Nephron (organoid): ENCODE results near the gene FBLN2.

Experiments
- H3K27ac Mint-ChIP-seq, 3 experiments: 2 replicates each; pipeline ENCODE4 v1.8.0; 2020; ENCODE audit warnings: mixed read lengths in 3 of 3, mild to moderate bottlenecking in 2 of 3, moderate library complexity in 1 of 3
- H3K27me3 Mint-ChIP-seq: 2 replicates; pipeline ENCODE4 v1.8.0; 2021; ENCODE audit warnings: low read depth, mild to moderate bottlenecking, moderate library complexity, mixed read lengths
- H3K36me3 Mint-ChIP-seq: 2 replicates; pipeline ENCODE4 v1.8.0; 2020; ENCODE audit warnings: low read depth, mixed read lengths
- H3K4me1 Mint-ChIP-seq: 2 replicates; pipeline ENCODE4 v1.8.0; 2020; ENCODE audit warnings: mixed read lengths
- H3K4me3 Mint-ChIP-seq, 3 experiments: 2 replicates each; pipeline ENCODE4 v1.8.0; 2020; ENCODE audit warnings: mild to moderate bottlenecking in 3 of 3, mixed read lengths in 3 of 3, moderate library complexity in 2 of 3
- H3K9me3 Mint-ChIP-seq: 2 replicates; pipeline ENCODE4 v1.8.0; 2020; ENCODE audit warnings: mixed read lengths
- TF ChIP-seq, protein P1 (sequence below), 3 experiments: fragments of 200-600 bp; sonication (generic); IDR thresholded peaks; one replicate each; pipeline ENCODE4 v1.5.0; 2021; ENCODE audit warnings: antibody characterized with exemption in 3 of 3; ENCODE audit not compliant: unreplicated experiment in 3 of 3

FBLN2 gene

DNA sequence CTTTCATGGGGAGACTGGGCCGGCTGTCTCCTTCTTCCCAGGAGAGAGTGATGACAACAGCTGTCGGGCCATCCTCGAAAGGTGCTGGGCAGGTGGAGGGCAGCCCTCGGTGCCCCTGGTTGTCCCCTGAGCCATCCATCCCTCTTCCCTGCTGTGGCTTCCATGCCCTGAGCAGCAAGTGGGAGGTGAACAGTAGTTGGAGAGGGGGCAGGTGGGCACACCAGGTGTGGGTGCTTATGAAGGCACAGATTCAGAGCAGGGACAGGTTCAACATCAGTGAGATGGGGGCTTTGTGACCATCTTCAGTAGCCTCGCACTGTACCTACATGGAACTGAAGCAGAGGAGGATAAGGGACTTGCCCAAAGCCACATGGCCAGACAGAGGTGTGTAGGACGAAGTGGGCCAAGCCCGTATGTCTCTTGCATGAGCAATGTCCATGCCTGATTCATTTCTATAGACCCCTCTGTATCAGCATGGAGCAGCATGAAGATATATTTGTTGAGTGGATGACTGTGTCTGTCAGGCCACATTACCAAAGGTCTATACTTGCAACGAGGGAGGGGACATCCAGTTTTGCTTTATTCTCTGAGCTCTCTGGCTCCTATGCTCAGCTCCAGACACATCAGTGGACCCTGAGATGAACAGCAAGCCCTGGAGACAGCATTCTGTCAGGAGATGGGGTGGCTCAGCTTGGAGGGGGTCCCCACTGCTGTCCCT lies 107.8 kb downstream of the FBLN2 start:
- Mint-ChIP-seq H3K36me3 (no peaks in the 10 kb centered on the region), H3K27me3 (peaks cover 82% of the 10 kb centered on the region), H3K9me3 (no peaks in the 10 kb centered on the region), H3K27ac (no peak overlapping the region), H3K4me1 (no peaks in the 10 kb centered on the region), H3K4me3 (no peak overlapping the region)
- TF ChIP-seq, protein P1, sequence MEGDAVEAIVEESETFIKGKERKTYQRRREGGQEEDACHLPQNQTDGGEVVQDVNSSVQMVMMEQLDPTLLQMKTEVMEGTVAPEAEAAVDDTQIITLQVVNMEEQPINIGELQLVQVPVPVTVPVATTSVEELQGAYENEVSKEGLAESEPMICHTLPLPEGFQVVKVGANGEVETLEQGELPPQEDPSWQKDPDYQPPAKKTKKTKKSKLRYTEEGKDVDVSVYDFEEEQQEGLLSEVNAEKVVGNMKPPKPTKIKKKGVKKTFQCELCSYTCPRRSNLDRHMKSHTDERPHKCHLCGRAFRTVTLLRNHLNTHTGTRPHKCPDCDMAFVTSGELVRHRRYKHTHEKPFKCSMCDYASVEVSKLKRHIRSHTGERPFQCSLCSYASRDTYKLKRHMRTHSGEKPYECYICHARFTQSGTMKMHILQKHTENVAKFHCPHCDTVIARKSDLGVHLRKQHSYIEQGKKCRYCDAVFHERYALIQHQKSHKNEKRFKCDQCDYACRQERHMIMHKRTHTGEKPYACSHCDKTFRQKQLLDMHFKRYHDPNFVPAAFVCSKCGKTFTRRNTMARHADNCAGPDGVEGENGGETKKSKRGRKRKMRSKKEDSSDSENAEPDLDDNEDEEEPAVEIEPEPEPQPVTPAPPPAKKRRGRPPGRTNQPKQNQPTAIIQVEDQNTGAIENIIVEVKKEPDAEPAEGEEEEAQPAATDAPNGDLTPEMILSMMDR (IDR thresholded peaks at IDR 0.05; ENCODE audit: unreplicated experiment in 3 of 3), result no peak

DNA sequence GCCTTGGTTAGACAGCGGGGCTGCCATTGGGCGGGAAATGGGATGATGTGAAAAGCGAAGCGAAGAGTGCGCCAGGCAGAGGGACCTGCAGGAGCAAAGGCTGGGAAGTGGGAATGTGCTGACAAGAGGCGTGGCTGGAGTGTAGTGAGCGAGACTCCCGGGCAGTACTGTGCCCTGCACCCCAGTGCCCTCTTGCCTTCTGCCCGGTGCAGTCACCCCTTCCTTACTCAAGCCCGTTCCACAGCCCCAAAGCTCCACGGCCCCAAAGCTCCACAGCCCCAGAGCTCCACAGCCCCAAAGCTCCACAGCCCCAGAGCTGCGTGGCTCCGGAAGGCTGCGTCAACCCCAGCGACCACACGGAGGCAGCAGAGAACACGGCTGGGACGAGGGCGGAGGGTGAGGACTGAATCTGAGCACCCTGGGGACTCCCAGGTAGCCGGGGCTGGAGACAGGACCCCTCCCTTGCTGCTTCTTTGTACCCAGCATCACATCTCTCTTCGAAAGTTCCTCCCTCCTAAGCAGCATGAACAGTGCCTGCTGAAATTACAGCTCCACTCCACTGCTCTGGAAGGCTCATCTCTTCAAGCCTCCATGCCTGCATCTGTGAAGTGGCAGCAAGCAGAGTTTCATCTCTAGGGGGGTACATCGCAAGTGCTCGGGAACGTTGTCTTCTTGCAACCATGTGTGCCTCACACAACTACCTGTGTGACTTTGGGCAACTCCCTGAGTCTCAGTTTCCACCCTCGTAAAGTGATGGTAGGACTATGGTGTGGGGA lies 108.9 kb downstream of the FBLN2 start:
- H3K9me3 Mint-ChIP-seq, result no peaks in the 10 kb centered on the region
- TF ChIP-seq, protein P1 (IDR thresholded peaks at IDR 0.05; ENCODE audit: unreplicated experiment in 3 of 3), result peak; percentile 80 to 86 (median 86)
- no peaks in the 10 kb centered on the region for H3K4me1 Mint-ChIP-seq
- peaks cover 83% of the 10 kb centered on the region for H3K27me3 Mint-ChIP-seq
- H3K27ac Mint-ChIP-seq, result no peak overlapping the region
- H3K4me3 Mint-ChIP-seq, result no peak overlapping the region
- no peaks in the 10 kb centered on the region for H3K36me3 Mint-ChIP-seq

DNA sequence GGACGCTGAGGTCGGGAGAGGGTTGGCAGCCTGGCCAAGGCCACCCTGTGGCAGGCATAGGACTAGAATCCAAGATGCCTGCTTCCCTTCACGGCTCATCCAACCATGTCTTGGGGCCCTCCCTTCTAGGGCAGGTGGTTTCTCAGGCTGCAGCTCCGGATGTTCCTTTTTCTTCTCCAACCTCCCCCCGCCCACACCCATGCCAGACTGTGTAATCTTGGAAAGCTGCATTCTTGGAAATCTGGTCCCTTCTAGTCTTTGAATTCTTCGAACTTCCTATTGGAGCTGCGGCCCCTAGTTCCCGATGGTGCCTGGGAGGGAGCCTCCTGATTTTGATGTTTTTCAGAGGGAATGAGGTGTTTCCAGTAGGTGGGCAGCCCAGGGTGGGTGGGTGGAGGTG lies 109.8 kb downstream of the FBLN2 start:
- Mint-ChIP-seq H3K9me3 (no peaks in the 10 kb centered on the region), H3K36me3 (no peaks in the 10 kb centered on the region), H3K27me3 (peaks cover 80% of the 10 kb centered on the region), H3K4me1 (no peaks in the 10 kb centered on the region), H3K27ac (no peak overlapping the region), H3K4me3 (no peak overlapping the region)
- TF ChIP-seq, protein P1 (IDR thresholded peaks at IDR 0.05; ENCODE audit: unreplicated experiment in 3 of 3), result no peak

DNA sequence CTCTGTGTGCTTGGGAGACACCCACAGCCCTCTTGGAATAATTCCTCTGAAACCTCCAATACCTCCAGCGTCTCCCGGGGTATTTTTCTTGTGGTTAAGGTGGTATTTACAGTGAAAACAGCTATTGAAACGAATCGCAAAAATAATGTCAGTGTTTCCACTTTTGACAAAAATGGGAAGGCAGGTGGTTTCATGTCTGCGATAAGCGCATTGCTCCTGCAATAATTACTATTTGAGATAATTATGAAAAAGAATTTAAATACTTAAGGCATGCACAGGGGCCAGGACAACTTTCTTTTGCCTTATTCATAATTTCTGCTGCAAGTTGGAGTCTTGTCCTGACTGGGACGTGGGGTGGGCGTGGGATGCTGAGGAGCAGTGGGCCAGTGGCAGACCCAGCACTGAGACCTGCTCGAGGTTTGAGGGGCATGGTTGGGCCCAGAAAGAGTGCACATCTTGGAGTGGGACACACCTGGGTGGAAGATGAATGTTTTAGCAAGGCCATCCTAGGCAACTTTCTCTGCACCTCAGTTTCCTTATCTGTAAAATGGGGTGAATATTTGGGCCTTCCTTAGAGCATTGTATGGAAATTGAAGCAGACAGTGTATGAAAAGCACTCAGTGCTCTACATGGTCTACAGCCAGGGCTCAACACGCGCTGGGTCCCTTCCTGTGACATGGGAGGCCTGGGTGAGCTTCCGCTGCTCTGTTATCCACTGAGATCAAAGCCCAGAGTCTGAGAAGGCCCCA lies 110.5 kb downstream of the FBLN2 start:
- Mint-ChIP-seq H3K9me3 (no peaks in the 10 kb centered on the region), H3K4me3 (no peak overlapping the region), H3K27ac (no peak overlapping the region), H3K27me3 (peaks cover 72% of the 10 kb centered on the region), H3K4me1 (no peaks in the 10 kb centered on the region), H3K36me3 (no peaks in the 10 kb centered on the region)
- TF ChIP-seq, protein P1 (IDR thresholded peaks at IDR 0.05; ENCODE audit: unreplicated experiment in 3 of 3), result no peak

DNA sequence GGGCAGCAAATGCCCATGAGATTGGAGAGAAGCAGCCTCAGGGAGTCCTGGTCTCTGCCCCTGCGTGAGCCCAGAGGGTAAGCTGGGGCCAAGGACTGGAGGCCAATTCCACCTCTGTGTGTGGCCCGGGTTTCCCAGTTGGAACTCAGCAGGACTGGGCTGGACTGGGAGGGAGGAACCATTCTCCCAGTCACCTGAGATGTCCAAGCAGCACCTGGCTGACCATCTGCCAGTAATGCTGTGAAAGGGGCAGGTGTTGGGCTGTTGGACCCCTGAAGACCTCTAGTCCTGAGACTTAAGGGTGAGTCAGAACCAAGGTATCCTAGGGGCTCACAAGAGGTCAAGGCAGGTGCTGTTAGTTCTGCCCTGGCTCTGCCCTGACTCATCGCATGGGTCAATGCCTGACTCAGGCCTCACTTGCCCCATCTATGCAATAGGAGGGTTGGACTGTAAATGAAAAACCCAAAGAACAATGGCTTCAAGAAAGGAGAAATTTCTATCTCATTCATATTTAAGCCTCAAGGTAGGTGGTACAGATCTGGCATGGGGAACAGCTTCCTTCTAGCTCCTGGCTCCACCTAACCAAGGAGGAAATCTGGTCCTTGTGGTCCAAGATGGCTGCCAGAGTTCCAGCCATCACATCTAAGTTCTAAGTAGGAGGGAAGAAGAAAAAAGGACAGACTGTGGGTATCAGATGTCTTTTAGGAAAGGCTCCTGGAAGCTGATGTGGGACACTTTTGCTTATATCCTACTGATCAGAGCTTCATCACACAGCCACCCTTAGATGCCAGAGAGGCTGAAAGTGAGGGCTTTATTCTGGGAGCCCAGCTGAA lies 111.3 kb downstream of the FBLN2 start:
- no peaks in the 10 kb centered on the region for H3K36me3 Mint-ChIP-seq
- no peak overlapping the region for H3K27ac Mint-ChIP-seq
- H3K4me3 Mint-ChIP-seq, result no peak overlapping the region
- H3K27me3 Mint-ChIP-seq, result peaks cover 68% of the 10 kb centered on the region
- H3K4me1 Mint-ChIP-seq, result no peaks in the 10 kb centered on the region
- H3K9me3 Mint-ChIP-seq, result no peaks in the 10 kb centered on the region
- TF ChIP-seq, protein P1 (IDR thresholded peaks at IDR 0.05; ENCODE audit: unreplicated experiment in 3 of 3), result no peak
